Measurements from ENCODE around the gene MSL3.

The MSL3 gene

DNA sequence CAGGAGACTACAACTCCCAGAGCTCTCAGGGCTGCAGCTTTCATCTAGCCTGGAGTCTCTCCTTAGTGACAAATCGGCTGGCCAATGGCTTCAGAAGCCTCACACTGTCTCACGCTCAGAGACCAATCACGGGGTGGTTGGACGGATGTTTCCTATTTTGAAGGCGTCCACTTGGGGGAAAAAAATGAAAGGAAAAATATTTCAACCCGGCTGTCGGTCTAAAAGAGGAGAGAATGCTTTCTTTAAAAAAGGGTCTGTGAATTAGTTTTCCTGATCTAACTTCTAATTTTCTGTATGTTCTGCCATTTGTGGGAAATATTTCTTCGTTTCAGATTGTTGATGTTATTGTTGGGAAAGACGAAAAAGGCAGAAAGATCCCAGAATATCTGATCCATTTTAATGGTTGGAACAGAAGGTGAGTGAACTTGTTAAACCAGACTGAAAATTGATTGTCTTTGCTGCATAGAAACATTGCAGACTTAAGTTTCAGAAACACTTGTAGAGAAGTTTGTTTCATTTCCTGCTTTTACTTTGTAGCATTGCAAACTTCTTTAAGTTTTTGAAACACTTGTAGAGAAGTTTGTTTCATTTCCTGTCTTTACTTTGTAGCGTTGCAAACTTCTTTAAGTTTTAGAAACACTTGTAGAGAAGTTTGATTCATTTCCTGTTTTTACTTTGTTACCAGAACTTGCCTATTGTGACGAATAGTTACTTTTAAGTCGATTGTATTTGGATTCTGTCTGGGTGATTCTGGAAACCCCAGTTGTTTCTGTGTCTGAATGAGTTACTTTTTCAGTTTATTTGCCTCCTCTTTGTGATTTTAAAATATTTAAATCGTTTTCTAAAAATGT, 1.6 kb downstream of the MSL3 start:
- peak; percentile 61 for DNase-seq

DNA sequence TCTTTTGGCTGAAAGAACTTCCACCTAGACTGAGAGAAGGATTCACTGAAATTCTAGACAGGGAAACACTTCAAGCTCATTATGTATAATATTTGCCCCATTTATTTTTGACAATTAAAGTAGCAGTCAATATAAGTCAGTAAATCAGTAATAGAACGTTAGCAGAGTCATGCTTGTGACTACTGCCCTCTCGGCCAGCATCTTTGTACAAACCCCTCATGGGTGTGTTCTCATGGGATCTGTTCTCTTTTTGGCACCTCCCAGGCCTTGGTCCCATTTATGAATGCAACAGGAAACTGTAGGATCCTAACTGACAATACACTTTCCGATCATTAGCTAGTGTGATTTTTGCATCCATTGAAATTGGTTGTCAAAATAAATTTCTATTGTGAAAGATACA, 2.9 kb downstream of the MSL3 start:
- no peak for DNase-seq

DNA sequence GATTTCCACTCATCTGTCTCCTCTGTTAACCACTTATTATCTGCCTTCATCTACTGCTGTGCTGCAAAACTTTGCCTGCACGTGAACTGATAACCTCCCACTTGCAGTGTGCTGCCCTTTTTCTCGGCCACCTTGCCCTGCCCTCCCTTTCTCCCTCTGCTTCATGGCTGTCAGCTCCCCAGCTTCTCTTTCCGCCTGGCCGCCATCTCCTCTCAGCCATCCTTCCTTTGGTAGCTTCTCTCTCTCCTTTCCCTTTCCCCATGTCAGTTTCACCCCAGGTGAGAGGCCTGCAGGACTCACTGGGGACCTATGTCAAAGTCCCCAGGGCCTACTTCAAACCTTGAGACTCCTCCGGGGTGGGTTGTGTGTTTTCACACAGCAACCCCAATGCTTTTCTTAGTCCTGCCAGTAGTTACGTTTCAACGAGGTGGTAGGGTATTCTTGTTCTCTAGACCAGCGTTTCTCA, 6.6 kb downstream of the MSL3 start:
- no peak for DNase-seq

DNA sequence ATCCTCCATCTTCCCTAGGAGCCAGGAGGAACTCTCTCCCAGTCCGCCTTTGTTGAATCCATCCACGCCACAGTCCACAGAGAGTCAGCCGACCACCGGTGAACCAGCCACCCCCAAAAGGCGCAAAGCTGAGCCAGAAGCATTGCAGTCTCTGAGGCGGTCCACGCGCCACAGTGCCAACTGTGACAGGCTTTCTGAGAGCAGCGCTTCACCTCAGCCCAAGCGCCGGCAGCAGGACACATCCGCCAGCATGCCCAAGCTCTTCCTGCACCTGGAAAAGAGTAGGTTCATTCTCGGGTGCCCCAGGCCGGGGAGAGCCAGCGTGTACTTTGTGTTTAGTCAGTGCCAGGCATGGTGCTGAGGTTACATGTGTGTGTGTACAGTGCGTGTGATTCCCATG, 7.4 kb downstream of the MSL3 start:
- no peak for DNase-seq

- DNase-seq: peak; percentile 46
Measured at GRCh38 chrX:11766487-11766886, 8.4 kb downstream of the MSL3 start.

- no peak for DNase-seq
Measured at GRCh38 chrX:11768039-11768438, 10.0 kb downstream of the MSL3 start.

GRCh38 chrX:11770320-11770719, 12.3 kb downstream of the MSL3 start:
- DNase-seq: peak; percentile 52

- DNase-seq: no peak
Measured at GRCh38 chrX:11778230-11778629, 20.2 kb downstream of the MSL3 start.

DNA sequence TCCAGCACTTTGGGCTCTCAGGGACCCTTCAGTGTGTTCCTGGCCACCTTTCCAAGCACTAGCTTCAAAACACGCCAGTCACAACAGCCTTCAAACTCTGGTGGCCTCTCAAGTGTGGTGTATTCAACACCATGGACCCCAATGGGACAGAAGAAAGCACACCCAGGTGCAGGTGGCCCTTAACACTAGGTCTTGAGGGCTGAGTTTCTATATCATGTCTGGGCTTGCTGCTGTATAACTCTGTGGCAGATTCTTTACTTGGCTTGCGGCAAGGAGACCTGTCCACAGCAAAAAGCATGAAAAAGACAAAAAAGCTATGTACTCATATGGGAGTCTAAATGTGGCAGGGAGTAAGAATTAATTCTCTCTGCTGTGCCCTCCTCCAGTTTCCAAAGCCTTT, 23.1 kb downstream of the MSL3 start:
- DNase-seq: no peak

DNA sequence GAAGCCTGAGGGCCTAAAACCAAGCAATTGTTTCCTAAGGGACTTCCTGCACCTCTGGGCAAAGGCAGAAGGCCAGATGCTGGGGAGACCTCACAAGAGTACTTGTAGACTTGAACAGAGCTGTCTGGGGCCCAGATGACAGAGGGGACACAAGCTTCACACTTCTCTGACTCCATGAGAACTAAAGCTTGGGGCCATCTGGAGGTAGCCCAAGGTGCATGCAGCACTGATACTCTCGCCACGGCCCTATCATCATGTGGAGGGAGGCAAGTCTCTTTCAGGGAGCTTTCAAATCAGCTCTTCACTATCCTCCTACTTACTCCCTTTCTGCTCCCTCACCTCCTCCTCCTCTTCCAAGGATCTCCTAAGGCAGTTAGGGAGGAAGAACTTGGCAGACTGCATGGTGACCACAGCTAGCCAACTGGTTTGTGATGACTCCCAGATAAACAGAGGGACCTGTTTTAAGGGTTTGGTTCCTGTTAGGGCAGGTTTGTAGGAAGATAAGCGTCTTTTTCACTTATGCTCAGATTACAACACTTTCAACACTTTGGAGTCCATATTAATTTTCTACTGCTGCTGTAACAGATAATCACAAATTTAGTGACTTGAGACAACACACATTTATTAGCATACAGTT, 23.8 kb downstream of the MSL3 start:
- DNase-seq: no peak

DNA sequence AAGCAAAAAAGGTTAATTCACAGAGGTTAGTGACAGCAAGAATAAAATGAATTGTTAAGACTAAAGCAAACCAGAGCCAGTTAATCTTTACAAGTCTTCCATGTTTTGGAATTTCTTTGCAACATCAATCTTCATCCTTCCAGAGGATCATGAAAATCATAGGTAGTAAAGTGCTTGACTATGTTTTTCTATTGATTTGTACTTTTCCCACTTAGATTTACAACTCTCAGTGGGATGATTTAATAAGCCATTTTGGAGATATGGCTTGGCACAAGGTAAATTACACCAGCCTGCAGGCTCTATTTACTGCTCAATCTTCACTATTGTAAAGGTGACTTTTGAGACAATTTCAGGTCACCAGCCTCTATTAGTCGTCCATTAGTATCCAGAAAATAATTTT, 26.5 kb downstream of the MSL3 start:
- DNase-seq: no peak

- no peak for DNase-seq
Measured at GRCh38 chrX:11786862-11787261, 28.8 kb downstream of the MSL3 start.

DNA sequence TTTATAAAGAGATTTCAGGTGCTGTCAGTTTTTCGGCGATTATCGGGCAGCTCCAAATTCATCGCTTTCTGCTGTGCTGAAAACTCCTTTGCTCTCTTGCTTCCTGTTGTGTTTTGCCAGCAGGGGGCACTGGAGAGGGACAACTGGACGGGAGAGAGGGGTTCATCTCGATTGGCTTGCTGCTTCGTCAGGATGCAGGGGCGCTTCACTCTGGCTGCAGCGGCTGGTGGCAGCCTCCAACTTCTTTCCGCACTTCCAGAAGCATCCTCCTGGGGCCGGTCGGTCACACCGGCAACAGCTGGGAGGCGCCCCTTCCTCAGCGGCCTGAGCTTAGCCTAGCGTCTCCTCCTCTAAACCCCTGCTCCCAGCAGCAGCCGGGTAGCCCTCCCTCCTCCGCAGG, 29.5 kb downstream of the MSL3 start:
- peak; percentile 72 for DNase-seq

DNA sequence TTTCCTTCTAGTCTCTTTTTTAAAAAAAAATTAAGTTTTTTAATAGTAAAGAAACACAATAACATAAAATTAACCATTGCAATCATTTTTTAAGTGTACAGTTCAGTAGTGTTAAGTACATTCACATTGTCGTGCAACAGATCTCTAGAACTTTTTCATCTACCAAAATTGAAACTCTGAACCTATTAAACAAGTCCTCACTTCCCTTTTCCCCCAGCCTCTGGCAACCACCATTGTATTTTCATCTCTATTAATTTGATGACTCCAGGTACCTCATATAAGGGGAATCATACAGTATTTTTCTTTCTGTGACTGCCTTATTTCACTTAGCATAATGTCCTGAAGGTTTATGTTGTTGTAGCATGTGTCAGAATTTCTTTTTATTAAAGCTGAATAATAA, 31.8 kb downstream of the MSL3 start:
- no peak for DNase-seq

- DNase-seq: no peak
Measured at GRCh38 chrX:11791090-11791489, 33.1 kb downstream of the MSL3 start.

- DNase-seq: no peak
Measured at GRCh38 chrX:11791537-11791936, 33.5 kb downstream of the MSL3 start.

DNA sequence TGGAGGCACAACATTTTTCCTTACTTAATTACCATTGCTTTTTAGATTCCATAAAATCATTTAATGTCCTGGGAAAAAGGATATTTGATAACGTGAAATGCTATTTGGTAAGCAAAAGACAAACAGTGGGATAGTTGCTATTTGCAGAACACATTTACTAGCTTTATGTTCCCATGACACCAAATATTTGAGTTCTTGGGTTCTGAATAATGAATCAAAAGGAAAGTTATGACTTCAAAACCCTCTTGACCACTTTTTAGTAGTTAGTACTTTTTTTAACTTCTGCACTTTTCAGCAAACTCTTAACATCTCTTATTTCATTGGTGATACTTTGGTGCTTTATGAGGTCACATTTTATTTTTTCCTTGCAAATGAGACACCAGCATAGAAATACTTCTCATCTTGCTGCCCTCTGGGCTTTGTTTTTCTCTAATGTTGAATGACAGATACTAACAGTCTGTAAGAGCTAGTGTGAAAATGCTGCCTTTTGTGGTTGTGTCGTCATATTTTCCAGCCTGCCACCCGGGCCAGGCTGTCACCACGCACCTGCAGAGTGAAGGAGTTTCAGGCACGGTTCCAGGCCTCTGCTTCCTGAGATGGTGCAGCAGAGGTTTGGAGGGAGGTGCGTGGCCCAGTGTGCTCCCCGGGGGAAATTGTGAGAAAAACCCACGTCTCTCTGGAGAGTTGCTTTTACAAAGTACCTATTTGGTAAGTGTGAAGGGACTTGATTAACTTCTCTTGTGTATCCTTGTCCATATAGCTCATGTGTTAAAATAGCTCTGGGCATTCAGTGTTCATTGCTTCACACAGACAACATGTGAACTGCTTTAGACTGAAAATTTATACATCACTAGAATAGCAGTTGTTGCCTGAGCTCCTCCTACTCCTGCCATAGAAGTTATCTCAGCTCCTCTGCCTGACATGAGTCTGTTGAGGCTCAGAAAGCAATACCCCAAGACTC, 34.7 kb downstream of the MSL3 start:
- peak; percentile 60 for DNase-seq

DNA sequence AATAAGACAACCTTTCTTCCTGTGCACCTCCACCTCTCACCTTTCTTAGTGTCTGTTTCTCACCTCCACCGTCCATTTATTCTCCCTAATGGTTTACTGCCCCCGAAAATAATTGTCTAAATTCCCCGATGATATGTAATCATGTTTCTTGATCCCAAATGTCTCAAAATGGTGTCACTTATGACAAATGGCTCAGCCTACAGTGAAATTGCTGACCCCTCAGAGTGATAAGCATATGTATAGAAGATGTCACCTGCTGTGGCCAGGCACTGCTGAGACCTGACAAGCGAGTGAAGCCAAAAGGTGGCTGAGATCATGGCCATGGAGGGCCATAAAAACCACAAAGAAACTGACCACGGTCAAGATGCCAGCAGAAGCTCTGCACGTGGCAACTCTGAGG, 35.7 kb downstream of the MSL3 start:
- DNase-seq: no peak

- no peak for DNase-seq
Measured at GRCh38 chrX:11813341-11813740, 55.3 kb downstream of the MSL3 start.
